Measurements from ENCODE around the gene KRT5.

The KRT5 gene

DNA sequence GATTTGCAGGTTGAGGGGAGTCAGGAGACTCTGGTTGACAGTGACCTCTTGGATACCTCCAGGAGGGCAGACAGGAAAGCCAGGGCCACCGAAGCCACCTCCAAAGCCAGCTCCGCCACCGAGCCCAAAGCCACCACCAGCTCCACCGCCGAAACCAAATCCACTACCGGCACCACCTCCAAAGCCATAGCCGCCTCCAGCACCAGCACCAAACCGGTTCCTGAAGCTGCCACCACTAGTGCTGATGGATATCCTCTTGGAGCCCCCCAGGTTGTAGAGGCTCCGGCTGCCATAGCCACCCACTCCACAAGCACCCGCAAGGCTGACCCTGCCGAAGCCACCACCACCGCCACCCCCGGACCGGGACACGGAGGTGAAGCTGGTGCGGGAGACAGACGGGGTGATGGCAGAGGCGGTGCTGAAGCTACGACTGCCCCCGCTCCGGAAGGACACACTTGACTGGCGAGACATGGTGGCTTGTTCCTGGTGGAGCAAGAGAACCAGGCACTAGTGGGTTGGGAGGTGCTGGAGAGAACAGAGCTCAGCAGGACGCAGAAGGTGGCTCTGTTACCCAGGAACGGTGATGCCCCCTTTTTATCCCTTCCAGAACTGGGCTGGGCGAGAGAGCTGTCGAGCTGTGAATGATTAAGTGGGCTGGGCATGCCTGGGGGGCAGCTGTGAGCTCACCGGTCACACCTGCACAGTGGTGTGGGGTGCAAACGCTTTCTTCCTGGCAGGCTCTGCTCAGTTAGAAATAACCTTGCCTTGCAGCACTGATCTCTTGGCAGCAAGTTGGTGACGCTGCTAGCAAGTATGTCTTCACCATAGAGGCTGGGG is at the start of gene KRT5:
Gene KRT5, minus strand, starts transcription at position 569 of the 837 bp plus-strand sequence. Its CDS starts 98 bp downstream, at position 471.
- no peak for DNase-seq (ENCODE audit: low read depth in 2 of 3, low spot score in 1 of 3)

DNA sequence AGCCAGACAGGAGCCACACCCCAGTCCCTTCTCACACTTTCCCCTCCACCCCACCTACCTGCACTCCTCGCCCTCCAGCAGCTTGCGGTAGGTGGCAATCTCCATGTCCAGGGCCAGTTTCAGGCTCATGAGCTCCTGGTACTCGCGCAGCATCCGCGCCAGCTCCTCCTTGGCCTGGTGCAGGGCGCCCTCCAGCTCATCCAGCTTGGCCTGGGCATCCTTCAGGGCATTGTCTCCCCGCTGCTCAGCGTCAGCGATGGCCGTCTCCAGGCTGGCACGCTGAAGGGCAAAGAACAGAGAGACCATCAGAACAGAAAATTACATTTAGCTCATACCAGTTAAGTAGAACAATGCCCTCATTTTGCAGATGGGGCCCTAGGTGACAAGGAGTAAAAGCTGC is 47.9 kb upstream of the KRT5 start:
- DNase-seq (ENCODE audit: low read depth in 2 of 3, low spot score in 1 of 3): no peak

DNA sequence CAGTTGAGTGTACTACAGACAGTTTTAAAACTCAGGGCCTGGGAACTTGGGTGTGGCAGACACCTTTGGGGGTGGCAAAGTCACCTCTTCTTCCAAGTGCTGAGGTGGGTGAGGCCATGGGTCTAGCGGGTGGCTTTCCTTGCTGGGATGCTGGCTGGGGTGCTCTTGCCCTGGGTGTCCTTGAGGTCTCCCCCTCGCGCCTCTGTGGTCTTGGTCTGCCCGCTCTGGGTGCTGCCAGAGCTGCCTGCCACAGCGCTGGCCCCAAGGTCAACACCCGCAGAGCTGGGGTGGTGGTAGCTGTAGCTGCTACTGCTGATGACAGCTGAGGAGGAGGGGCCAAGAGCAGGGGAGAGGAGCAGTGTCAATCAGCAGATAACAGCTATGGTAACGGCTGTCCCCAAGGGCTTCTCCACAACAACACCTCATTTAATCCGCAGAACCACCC is 46.7 kb upstream of the KRT5 start:
- no peak for DNase-seq (ENCODE audit: low read depth in 2 of 3, low spot score in 1 of 3)

DNA sequence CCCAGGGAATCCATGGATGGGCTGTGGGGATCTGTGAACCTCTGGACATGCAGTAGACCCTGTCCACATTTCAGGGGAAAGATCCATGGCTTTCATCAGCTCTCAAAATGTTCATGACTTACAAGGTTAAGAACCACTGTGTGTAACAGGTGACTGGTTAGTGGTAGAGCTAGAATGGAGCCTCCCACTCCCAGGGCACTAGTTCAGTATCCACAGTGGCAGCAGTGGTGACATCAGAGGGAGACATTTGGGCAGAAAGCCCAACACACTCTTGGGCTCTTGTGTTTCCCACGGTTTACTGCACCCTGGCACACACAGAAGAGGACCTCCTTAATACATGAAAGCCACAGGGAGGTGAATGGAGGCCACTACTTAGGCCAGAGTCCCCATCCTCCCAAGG is 44.4 kb upstream of the KRT5 start:
- no peak for DNase-seq (ENCODE audit: low read depth in 2 of 3, low spot score in 1 of 3)

- no peak for DNase-seq (ENCODE audit: low read depth in 2 of 3, low spot score in 1 of 3)
These were observed 41.8 kb upstream of the KRT5 start for GRCh38 chr12:52561880-52562449.

DNA sequence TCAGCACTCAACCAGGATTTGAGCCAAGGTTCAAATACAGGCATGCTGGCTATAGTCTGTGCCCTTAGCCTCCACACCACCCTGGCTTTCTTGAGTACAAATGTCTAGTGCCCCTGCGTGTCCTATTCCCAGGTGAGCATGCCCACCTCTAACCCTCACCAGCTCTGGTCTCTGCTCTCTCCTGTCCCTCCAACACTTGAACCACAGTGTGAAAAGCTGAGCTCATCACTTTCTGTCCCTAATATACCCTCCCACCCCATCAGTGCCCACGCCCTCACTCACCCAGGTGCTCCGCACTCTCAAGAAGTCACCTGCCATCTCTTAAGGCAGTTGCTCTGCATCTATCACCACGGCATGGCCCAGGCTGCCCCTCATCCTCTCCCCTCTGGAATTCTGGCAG is 39.8 kb upstream of the KRT5 start:
- no peak for DNase-seq (ENCODE audit: low read depth in 2 of 3, low spot score in 1 of 3)

- no peak for DNase-seq (ENCODE audit: low read depth in 2 of 3, low spot score in 1 of 3)
These were observed 38.7 kb upstream of the KRT5 start for GRCh38 chr12:52558781-52559445.

DNA sequence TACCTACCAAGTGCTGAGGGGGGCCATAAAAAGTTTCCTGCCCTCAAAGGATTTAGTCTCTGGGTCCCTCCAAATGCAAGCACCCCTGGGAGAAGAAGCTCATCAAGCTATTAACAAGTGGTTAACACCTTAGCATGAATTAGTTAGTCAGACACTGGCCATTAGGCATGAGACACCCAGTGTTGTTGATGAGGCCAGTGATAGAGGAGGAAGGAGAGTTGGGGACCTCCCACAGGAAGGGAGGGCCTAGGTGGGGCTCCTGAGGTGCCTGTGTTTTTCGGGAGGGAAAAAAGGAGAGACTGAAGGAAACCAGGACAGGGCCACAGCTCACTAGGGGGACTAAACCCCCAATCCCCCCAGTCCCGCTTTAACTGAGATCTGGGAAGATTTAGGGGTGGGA is 37.3 kb upstream of the KRT5 start:
- no peak for DNase-seq (ENCODE audit: low read depth in 2 of 3, low spot score in 1 of 3)

GRCh38 chr12:52555577-52555976 is 35.4 kb upstream of the KRT5 start:
- DNase-seq (ENCODE audit: low read depth in 2 of 3, low spot score in 1 of 3): no peak

DNA sequence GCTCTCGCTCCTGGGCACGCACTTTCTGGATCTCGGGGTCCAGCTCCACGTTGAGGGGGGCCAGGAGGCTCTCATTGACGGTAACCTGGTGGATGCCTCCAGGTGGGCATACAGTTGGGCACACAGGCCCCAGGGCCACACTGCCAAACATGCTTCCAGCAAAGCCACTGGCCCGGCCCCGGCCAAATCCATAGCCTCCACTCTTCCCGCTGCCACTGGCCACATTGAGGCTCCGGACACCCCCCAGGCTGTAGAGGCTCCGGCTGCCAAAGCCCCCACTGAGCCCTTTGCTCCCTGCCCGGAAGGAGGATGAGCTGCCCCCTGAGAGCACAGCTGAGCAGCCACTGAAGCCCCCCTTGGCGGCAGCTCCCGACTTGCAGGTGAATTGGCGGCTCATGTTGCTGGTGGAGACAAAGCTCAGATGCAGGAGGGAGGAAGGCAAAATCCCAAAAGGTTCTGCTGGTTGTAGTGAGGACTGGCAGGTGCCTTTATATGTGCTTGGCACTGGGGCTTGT is 32.5 kb upstream of the KRT5 start, which contains the start of gene KRT71:
Gene KRT71, minus strand, starts transcription at position 465 of the 515 bp plus-strand sequence. Its CDS starts 68 bp downstream, at position 397.
- no peak for DNase-seq (ENCODE audit: low read depth in 2 of 3, low spot score in 1 of 3)

DNA sequence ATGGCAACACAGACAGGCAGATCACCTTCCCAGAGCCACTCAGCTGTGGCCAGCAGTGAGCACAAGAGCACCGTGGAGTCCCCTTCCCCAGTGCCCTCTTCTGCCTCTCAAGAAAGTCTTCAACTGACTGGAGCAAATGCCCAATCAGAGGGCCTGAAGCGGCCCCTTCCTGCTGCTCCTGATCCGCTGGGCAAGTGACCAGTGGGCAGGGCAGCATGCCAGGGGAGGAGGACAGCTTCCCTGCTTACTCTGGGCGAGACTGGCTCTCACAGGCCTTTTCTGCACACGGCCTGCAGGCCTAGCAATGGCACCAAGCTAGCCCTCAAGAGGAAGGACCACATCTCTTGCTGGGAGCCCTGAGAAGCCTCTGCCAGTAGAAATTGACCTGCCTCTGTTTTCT is 31.9 kb upstream of the KRT5 start:
- no peak for DNase-seq (ENCODE audit: low read depth in 2 of 3, low spot score in 1 of 3)

DNA sequence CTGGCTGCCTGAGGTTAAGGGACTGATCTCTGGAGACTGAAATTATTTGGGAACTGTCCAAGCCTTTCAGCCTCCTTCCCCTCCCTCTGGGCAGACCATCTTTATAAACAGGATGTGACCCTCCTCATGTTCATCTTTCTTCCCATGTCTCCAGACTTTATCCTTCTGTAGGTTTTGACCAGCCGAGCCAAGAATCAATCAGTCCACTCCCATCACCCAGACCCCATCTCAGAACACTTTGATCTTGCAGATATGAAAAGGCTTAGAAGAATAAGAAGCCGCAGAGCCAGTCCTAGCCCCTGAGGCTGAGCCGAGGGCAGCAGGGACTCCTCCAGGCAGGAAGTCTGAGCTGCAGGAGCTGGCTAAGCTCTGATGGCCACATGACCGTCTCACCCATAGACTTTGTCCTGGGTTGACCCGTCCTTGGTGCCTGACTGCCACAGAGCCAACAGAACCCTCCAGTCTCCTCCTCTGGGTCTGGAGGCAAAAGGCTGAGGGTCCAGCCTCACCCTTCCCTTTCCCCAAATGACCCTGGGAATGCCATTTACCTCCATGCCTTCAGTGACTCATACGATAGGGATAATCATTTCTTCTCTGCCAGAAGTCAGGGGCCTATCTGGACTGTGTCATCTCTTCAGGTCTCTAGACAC is 31.1 kb upstream of the KRT5 start:
- no peak for DNase-seq (ENCODE audit: low read depth in 2 of 3, low spot score in 1 of 3)

DNA sequence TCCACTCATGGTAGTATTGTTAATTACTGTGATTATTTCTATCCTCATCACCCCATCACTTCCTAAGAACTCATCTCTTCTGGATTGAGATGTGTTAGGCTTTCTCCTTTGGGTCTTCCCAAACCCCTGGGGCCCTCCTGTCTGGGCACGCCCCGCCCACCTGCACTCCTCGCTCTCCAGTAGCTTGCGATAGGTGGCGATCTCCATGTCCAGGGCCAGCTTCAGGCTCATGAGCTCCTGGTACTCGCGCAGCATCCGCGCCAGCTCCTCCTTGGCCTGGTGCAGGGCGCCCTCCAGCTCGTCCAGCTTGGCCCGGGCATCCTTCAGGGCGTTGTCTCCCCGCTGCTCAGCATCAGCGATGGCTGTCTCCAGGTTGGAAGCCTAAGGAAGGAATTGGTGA is 25.9 kb upstream of the KRT5 start:
- no peak for DNase-seq (ENCODE audit: low read depth in 2 of 3, low spot score in 1 of 3)

- DNase-seq (ENCODE audit: low read depth in 2 of 3, low spot score in 1 of 3): no peak
These were observed 24.0 kb upstream of the KRT5 start for GRCh38 chr12:52543985-52544883.

DNA sequence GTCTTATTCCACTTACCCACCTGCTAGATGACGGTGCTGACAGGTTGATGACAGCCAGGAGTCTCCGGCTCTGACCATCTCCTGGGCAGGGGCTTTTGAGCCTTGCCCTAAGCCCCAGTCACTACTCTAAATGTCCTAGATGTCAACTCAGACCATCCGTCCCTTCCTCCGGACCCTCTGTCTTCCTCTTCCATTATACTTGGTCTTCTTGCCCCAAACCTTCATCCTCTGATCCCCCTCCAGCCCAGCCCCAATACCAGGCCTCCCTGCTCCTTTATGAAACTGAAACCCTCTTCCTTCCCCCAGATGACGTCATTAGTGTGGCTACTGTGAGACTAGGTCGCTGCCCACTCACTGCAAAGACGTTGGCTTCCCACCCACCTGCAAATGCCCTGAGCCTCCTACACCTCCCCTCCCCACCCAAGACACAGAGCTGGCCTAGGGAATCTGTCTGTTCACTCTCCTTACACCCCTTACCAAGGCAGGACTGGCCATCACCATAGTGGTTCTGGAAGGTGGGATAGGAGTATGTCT is 22.7 kb upstream of the KRT5 start:
- DNase-seq (ENCODE audit: low read depth in 2 of 3, low spot score in 1 of 3): no peak

DNA sequence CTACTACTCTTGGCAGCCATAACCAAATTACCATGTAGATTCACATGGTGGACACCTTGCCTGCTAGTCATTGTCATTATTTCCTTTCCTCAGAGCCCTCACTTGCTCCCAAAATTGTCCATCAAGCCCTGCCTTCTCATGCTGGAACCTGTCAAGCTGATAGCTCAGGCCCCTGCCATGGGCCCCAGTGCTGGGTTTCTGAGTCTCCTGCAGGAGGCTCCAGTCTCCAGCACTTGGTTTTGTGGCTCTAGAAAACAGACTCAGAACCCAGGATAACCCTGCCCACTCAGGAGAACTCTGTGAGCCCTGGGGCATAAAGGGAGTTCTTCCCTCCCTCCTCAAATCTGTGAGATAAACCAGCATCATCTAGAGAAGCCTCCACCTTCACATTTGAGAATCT is 22.0 kb upstream of the KRT5 start:
- DNase-seq (ENCODE audit: low read depth in 2 of 3, low spot score in 1 of 3): no peak

GRCh38 chr12:52541709-52542108 is 21.5 kb upstream of the KRT5 start:
- DNase-seq (ENCODE audit: low read depth in 2 of 3, low spot score in 1 of 3): no peak

DNA sequence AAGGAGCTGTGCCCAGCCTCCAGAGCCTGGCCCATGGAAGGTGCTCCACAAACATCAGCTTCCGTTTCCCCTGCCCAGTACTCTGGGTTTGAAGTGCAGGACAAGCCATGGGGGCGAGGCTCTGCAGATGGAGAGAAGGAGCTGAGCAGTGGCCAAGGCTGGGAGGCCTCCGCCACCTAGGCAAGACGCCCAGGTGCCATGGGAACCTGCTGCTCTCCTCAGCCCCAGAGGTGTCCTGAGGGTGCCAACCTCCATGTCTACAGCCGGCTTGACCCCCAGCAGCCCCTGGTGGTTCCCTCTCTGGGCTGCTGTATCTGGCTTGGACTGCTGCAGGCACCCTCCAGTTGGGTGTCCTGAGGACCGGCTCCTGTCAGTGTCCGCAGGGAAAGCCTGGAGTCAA is 20.3 kb upstream of the KRT5 start:
- DNase-seq (ENCODE audit: low read depth in 2 of 3, low spot score in 1 of 3): no peak

DNA sequence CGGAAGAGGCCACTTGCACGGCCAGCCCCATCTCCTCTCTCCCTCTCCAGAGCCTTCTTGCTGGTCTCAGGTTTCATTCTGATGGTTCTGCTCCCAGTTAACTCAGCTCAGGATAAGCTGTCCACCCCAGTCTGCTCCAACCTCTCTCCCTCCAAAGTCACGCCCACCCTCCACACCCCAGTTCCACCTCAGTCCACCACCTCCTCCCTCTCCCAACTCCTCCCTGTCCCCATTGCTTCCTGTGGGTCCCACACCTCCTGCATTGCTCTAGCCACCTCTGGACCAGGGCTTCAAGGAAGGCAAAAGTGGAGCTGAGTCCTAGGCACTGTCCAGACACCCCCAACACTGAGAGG is 19.6 kb upstream of the KRT5 start:
- DNase-seq (ENCODE audit: low read depth in 2 of 3, low spot score in 1 of 3): no peak
